ENCODE data around the gene NIBAN1. TPM values are rescaled to one million over a fixed set of nuclear protein-coding genes. Genes with fewer than 3 reads are reported as not detected.

Gene NIBAN1
- total RNA-seq, 1 experiment from 2014 or later, result 8.1 TPM

DNA sequence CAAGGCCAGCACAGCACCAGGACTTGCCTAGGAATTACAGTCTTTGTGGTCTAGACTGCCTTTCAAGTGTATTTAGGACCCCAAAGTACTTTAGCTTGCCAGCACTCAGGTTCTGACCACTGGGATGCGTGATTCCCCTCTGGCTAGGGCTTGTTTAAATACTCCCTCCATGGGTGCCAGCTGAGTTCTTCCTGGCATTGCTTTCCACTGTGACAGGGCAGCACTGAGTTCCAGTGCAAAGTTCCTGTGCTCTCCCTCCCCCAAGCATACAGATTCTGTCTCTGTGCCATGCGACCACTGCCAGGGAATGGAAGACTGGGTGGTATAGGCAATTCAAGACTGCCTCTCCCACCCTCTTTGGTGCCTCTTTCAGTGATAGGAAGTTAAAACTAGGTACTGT lies 45.9 kb downstream of the NIBAN1 start (continued):
- TF ChIP-seq, protein P1, sequence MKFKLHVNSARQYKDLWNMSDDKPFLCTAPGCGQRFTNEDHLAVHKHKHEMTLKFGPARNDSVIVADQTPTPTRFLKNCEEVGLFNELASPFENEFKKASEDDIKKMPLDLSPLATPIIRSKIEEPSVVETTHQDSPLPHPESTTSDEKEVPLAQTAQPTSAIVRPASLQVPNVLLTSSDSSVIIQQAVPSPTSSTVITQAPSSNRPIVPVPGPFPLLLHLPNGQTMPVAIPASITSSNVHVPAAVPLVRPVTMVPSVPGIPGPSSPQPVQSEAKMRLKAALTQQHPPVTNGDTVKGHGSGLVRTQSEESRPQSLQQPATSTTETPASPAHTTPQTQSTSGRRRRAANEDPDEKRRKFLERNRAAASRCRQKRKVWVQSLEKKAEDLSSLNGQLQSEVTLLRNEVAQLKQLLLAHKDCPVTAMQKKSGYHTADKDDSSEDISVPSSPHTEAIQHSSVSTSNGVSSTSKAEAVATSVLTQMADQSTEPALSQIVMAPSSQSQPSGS (CRISPR knock-in tag; IDR thresholded peaks at IDR 0.05; ENCODE audit: borderline replicate concordance, low read depth), result no peak
- TF ChIP-seq IRF2 (CRISPR knock-in tag; IDR thresholded peaks at IDR 0.05; ENCODE audit: borderline replicate concordance, low read depth) (no peak), ZNF396 (CRISPR knock-in tag; IDR thresholded peaks at IDR 0.05; ENCODE audit: borderline replicate concordance) (no peak), GRHL2 (CRISPR knock-in tag; IDR thresholded peaks at IDR 0.05; ENCODE audit: insufficient replicate concordance, severe bottlenecking) (no peak)
- TF ChIP-seq, protein P2, sequence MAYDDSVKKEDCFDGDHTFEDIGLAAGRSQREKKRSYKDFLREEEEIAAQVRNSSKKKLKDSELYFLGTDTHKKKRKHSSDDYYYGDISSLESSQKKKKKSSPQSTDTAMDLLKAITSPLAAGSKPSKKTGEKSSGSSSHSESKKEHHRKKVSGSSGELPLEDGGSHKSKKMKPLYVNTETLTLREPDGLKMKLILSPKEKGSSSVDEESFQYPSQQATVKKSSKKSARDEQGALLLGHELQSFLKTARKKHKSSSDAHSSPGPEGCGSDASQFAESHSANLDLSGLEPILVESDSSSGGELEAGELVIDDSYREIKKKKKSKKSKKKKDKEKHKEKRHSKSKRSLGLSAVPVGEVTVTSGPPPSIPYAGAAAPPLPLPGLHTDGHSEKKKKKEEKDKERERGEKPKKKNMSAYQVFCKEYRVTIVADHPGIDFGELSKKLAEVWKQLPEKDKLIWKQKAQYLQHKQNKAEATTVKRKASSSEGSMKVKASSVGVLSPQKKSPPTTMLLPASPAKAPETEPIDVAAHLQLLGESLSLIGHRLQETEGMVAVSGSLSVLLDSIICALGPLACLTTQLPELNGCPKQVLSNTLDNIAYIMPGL (CRISPR knock-in tag; IDR thresholded peaks at IDR 0.05), result no peak
- TF ChIP-seq, protein P3, sequence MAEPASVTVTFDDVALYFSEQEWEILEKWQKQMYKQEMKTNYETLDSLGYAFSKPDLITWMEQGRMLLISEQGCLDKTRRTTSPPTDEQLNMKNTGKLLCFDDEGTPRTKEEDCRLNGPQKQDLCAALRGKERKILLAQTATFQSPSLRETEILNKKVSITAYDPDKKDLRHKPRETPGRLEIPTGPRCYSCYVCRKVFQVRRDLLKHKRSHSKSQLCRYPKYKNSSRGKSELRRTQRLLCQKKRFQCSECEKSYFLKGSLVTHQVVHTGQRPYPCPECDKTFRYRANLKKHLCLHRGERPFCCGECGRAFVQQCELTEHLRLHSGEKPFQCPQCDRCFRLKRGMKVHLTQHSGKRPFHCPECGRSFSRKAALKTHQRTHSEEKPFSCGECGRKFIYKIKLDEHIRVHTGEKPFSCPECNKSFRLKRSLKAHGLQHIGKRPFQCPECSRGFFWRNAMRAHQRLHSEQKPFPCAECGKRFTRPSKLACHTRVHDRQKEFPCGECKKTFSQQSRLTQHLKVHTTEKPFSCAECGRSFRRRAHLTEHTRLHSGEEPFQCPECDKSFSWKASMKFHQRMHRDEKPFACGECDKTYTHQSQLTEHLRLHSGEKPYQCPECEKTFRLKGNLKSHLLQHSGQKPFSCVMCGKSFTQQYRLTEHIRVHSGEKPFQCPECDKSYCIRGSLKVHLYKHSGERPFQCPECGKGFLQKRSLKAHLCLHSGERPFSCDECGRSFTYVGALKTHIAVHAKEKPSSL (CRISPR knock-in tag; conservative IDR thresholded peaks at IDR 0.05), result no peak
- TF ChIP-seq, protein P4, sequence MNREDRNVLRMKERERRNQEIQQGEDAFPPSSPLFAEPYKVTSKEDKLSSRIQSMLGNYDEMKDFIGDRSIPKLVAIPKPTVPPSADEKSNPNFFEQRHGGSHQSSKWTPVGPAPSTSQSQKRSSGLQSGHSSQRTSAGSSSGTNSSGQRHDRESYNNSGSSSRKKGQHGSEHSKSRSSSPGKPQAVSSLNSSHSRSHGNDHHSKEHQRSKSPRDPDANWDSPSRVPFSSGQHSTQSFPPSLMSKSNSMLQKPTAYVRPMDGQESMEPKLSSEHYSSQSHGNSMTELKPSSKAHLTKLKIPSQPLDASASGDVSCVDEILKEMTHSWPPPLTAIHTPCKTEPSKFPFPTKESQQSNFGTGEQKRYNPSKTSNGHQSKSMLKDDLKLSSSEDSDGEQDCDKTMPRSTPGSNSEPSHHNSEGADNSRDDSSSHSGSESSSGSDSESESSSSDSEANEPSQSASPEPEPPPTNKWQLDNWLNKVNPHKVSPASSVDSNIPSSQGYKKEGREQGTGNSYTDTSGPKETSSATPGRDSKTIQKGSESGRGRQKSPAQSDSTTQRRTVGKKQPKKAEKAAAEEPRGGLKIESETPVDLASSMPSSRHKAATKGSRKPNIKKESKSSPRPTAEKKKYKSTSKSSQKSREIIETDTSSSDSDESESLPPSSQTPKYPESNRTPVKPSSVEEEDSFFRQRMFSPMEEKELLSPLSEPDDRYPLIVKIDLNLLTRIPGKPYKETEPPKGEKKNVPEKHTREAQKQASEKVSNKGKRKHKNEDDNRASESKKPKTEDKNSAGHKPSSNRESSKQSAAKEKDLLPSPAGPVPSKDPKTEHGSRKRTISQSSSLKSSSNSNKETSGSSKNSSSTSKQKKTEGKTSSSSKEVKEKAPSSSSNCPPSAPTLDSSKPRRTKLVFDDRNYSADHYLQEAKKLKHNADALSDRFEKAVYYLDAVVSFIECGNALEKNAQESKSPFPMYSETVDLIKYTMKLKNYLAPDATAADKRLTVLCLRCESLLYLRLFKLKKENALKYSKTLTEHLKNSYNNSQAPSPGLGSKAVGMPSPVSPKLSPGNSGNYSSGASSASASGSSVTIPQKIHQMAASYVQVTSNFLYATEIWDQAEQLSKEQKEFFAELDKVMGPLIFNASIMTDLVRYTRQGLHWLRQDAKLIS (CRISPR knock-in tag; IDR thresholded peaks at IDR 0.05; ENCODE audit: borderline replicate concordance), result no peak
- TF ChIP-seq, protein P5, sequence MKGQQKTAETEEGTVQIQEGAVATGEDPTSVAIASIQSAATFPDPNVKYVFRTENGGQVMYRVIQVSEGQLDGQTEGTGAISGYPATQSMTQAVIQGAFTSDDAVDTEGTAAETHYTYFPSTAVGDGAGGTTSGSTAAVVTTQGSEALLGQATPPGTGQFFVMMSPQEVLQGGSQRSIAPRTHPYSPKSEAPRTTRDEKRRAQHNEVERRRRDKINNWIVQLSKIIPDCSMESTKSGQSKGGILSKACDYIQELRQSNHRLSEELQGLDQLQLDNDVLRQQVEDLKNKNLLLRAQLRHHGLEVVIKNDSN (CRISPR knock-in tag; IDR thresholded peaks at IDR 0.05), result no peak

Other genes with a start within 250 kb of the NIBAN1 start
- gene EDEM3, start 219.7 kb downstream of the NIBAN1 start, total RNA-seq (2021), result 10.6 to 13.8 TPM (median 10.6 TPM) in 3 replicates
- 37.3 to 47.8 TPM (median 45.2 TPM) in 3 replicates for gene RNF2, start 71.0 kb upstream of the NIBAN1 start, total RNA-seq (2021)
- gene TRMT1L, start 182.4 kb upstream of the NIBAN1 start, total RNA-seq (2021), result 24.7 to 28.1 TPM (median 27.3 TPM) in 3 replicates
- 5.4 to 5.8 TPM (median 5.5 TPM) in 3 replicates for gene SWT1, start 182.7 kb upstream of the NIBAN1 start, total RNA-seq (2021)